Endothelial cell of umbilical vein (primary cell): ENCODE data around the gene ALG12.

Source experiments
- CTCF ChIP-seq, 2 donors: IDR thresholded peaks; 1 replicate in 1 of 2; 2 replicates in 1 of 2; pipeline ENCODE4 v1.5.1; 2011; ENCODE audit warnings: low read length in 2 of 2, mild to moderate bottlenecking in 2 of 2, moderate library complexity in 2 of 2, control low read depth in 1 of 2, inconsistent platforms in 1 of 2, low read depth in 1 of 2; ENCODE audit not compliant: insufficient read depth in 1 of 2; ENCODE audit errors: extremely low read depth in 1 of 2
- EZH2 ChIP-seq: IDR thresholded peaks from 2 replicates; pipeline ENCODE4 v1.6.1; 2012; ENCODE audit warnings: borderline replicate concordance, low read depth, mild to moderate bottlenecking, moderate library complexity, low read length, inconsistent platforms; ENCODE audit not compliant: severe bottlenecking
- MAX ChIP-seq: IDR thresholded peaks from 2 replicates; pipeline ENCODE4 v1.6.1; 2011; ENCODE audit not compliant: insufficient read depth, insufficient read length
- MYC ChIP-seq: IDR thresholded peaks from one replicate; pipeline ENCODE4 v1.6.1; 2011; ENCODE audit warnings: mild to moderate bottlenecking, low read depth, low read length
- POLR2A ChIP-seq: IDR thresholded peaks from 2 replicates; pipeline ENCODE4 v1.6.1; 2012; ENCODE audit warnings: low read depth, mild to moderate bottlenecking, control low read depth, low read length
- POLR2AphosphoS5 ChIP-seq: IDR thresholded peaks from 2 replicates; pipeline ENCODE4 v1.6.1; 2012; ENCODE audit warnings: low read depth, mild to moderate bottlenecking, control low read depth, low read length, moderate library complexity; ENCODE audit not compliant: insufficient read depth

DNA sequence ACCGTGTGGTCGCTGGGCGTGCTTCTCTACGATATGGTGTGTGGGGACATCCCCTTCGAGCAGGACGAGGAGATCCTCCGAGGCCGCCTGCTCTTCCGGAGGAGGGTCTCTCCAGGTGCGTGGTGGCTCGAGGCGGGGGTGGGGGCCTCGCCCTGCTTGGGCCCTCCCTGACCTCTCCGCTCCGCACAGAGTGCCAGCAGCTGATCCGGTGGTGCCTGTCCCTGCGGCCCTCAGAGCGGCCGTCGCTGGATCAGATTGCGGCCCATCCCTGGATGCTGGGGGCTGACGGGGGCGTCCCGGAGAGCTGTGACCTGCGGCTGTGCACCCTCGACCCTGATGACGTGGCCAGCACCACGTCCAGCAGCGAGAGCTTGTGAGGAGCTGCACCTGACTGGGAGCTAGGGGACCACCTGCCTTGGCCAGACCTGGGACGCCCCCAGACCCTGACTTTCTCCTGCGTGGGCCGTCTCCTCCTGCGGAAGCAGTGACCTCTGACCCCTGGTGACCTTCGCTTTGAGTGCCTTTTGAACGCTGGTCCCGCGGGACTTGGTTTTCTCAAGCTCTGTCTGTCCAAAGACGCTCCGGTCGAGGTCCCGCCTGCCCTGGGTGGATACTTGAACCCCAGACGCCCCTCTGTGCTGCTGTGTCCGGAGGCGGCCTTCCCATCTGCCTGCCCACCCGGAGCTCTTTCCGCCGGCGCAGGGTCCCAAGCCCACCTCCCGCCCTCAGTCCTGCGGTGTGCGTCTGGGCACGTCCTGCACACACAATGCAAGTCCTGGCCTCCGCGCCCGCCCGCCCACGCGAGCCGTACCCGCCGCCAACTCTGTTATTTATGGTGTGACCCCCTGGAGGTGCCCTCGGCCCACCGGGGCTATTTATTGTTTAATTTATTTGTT, 44.8 kb upstream of the ALG12 start:
- no peak for TF ChIP-seq EZH2
- TF ChIP-seq POLR2A, result no peak
- TF ChIP-seq CTCF (IDR thresholded peaks at IDR 0.05; ENCODE audit: extremely low read depth in 1 of 2, insufficient read depth in 1 of 2, low read depth in 1 of 2, low read length in 2 of 2), result no peak
- TF ChIP-seq MAX, result no peak
- TF ChIP-seq POLR2AphosphoS5, result peak; percentile 21
- no peak for TF ChIP-seq MYC
